GM19193 (cell line): ENCODE measurements around the gene PBX4.

ENCODE experiments used
- POLR2A ChIP-seq: IDR thresholded peaks from 4 replicates; pipeline ENCODE4 v1.6.1; 2011; ENCODE audit not compliant: insufficient read depth, insufficient read length; ENCODE audit errors: extremely low read depth

The PBX4 gene

DNA sequence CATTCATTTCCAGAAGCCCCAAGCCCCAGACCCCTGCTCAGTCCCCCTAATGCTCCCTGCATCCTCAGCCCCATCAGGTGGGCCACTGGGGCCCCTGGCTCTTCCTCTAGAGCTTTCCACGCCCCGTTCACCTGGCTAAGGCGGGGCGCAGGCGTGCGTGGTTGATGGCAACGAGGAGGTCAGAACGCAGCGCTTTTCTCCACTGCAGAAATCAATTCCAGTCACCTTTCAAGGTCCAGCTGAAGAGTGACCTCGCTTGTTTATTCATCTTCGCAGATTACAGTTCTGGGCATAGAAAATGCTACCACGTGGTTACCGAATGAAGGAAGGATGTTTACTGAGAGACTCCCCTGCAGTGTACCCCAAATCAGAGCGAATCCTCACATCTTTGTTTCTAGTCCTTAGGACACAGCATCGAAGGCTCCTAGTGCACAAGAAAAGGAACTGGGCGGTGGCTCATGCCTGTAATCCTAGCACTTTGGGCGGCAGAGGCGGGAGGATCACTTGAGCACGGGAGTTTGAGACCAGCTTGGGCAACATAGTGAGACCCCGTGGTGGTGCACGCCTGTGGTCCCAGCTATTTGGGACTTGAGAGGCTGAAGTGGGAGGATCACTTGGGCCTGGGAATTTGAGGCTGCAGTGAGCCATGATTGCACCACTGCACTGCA is 828 bp upstream of the PBX4 start:
- no peak for TF ChIP-seq POLR2A

DNA sequence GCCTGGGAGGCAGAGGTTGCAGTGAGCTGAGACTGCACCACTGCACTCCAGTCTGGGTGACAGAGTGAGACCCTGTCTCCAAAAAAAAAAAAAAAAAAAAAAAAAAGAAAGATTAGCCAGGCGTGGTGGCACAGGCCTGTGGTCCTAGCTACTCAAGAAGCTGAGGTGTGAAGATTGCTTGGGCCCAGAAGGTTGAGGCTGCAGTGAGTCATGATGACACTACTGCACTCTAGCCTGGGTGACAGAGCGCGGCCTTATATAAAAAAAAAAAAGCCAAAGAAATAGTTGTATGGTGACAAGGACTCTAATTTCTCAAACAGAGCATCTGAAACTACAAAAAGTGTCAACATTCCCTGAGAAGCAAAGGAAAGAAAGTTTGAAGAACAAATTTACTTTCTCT is 3.4 kb downstream of the PBX4 start:
- no peak for TF ChIP-seq POLR2A

DNA sequence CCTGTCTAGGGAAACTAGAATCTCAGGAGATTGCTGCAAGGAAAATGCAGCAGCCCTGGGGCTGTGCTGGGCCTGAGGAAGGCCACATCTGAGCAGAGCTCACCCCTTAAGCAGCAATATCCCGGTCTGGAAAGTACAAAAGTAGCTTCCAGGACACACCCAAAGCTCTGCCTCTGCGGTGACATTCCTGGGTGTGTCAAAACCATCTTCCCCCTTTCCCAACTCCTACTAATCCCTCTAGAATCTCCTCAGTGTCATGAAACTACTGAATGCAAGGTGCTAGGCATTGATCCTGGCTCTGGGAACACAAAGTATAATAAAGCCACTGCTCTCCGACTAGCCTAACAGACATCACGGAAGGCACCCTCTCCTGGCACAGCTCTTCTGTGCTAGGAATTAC is 5.0 kb downstream of the PBX4 start:
- no peak for TF ChIP-seq POLR2A

DNA sequence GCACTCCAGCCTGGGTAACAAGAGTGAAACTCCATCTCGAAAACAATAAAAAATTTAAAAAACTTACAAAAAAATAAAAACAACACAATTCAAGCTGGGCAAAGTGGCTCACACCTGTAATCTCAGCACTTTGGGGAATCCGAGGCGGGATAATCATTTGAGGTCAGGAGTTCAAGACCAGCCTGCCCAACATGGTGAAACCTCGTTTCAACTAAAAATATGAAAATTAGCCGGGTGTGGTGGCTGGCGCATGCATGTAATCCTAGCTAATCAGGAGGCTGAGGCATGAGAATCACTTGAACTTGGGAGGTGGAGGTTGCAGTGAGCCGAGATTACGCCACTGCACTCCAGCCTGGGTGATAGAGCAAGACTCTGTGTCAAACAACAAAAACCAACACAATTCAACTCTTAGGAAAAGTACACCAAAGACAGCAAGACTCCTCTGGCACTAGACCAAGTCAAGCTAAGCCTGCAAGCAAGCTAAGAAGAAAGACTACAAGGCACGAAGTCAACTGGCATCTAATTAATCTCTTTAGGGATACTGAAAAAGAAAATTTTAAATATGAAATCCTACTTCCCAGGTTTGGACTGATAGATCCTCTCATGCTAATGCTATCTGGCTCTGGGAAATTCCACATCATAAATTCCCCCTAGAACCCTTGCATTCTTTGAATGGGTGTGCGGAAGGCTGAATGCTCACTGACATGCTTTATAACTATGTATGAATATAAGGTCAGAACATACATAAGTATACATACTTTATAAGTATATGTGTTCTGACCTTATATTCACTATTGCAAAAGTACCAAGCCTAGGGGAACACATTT is 7.9 kb downstream of the PBX4 start:
- TF ChIP-seq POLR2A: no peak

DNA sequence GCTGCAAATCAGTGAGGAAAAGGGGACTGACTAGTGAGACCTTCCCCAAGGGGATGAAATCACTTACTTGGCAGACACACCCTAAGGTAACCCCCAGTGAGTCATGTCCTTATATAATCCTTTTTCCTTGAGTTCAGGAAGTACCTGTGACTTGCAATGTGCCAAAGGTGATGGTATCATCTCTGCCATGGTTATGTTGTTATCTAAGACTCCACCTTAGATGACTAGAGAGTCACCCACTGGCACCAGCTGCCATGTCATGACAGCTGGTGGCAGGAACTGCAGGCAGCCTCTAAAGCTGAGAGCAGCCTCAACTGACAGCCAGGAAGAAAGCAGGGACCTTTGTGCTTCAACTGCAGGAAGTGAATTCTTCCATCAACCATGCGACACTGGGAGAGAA is 12.5 kb downstream of the PBX4 start:
- no peak for TF ChIP-seq POLR2A

DNA sequence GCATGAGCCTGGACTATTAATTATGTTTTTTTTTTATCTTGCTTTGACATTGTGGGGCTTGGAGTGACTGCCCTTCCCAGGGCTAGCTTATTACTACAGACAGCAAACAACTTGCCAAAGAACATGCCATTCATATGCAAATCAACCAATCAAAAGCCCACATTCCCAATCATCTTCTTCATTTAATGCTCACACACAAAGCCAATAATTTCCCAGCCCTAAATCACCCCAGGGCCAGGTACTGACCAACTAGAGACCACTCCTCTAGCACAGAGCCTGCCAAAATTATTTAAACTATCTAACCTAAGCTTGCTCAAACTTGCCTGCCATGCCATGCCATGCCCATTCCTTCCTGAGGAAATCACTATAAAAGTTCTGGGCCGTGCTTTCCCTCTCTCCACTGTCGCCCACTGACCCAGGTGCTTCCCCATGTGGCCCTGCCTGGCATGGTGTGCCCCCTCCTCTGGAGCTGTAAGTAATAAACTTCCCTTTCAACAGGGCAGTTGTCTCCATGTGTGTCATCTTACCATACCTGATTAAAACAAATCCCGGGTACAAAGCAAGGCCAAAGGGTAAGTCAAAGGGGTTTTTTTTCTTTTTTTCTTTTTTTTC is 15.7 kb downstream of the PBX4 start:
- TF ChIP-seq POLR2A: no peak

DNA sequence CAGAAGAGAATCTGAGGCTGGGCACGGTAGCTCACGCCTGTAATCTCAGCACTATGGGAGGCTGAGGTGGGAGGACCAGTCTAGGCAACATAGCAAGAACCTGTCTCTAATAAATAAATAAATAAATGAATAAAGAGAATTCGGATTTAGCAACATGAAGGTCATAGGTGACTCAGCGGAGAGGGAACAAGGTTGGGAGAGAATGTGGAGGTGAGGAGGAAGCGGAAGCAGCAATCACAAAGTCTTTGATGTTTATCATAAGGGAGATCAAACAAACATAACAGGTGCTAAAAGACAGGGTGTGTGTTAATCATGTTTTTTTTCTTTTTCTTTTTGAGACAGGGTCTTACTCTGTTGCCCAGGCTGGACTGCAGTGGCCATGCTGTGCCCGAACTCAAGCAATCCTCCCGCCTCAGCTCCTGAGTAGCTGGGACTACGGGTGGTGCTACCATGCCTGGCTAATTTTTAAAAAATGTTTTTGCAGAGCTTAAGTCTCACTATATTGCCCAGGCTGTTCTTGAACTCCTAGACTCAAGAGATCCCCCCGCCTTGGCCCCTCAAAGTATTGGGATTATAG is 16.3 kb downstream of the PBX4 start:
- TF ChIP-seq POLR2A: no peak

DNA sequence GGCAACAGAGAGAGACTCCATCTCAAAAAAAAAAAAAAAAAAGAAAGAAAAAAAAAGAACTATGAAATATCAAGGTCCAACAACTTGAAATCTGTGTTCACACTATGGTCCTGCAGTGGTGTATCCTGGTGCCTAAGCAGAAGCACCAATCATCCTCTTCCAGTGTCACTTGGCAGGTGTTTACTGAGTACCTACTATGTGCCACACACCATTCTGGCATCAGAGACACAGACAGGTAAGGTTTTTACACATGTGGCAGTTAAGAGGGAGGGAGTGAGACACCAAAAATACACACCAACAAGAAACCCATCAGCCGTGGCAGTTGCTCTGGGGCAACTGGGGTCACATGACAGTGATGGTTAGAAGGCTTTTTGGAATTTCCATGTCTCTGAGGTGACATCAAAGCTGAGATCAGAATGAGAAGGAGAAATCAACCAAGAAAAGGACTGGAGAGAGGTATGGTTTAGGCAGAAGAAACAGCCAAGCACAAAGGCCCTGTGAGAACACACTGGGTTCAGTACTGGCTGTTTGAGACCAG is 17.6 kb downstream of the PBX4 start:
- TF ChIP-seq POLR2A: no peak

DNA sequence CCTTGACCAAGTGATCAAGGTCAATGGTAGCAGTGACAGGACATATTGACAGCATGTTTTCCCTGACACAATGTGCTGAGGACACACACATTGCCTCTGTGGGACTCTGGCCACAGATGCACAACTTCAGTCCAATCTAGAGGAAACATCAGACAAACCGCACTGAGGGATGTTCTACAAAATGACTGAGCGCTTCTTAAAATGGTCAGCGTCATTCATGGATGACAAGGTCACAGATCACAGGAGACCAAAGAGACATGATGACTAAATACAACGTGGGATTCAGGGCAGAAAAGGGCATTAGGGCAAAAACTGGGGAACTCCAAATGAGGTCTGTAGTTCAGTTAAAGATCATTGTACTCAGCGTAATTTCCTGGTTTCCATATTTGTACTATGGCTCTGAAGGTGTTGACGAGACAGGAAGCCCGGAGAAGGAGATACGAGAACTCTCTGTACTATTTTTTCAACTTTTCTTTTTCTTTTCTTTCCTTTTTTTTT is 20.6 kb downstream of the PBX4 start:
- no peak for TF ChIP-seq POLR2A

DNA sequence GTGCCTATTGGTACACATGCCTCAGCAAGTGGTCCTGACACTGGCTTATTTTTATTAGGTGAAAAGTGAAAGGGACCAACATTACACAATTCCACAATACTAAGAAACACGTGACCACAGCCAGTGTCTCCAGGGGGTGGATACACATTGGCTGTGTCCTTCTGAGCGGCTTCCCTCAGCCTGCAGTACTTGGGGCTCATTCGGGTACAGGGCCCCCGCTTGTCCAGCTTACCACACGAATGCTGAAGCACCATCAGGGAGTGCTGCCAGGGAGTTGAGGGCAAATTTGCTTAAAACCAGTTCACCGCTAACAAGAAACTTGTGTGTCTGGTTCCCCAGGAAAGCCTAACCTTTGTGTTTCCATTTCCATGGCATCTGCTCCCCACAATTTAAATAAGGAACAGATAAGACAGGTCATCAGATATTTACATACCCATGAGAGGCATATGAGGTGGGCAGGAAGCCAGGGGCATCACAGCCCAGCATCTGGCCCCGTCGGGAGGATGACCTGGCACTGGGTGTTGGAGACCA is 23.3 kb downstream of the PBX4 start:
- TF ChIP-seq POLR2A: no peak

DNA sequence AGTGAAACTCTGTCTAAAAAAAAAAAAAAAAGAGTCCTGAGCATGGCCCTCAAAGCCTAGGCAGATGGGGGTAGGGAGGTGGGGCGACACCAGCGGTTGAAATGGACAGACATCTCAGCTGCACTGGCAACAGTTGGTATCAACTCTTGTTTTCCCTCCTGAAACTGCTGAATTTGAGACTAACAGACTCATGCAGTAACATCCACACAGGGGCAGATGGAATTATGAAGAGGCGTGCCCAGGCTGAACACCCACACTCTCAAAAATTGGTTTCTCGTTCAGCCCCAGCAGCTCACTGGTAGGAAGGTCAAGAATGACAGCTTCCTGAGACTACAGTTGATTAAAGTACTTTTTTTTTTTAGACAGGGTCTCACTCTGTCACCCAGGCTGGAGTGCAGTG is 24.1 kb downstream of the PBX4 start:
- TF ChIP-seq POLR2A: no peak

DNA sequence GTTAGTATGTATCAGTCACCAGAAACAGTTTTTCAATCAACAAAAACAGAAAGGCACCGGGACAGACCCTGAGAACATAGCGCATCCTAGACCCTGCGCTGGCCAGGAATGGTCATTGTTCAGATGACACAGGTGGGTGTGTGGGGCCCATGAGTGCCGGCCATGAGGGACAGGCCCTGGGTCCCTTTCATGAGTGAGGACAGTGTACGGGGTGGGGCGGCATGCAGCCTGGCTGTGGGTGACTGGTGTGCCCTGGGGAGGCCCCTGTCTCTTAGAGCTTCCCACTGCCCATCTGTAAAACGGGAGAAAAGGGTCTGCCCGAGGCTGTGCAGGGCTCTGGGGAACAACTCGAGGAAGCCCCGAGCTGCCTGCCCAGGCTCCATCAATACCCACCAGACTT is 25.8 kb downstream of the PBX4 start:
- TF ChIP-seq POLR2A: no peak

DNA sequence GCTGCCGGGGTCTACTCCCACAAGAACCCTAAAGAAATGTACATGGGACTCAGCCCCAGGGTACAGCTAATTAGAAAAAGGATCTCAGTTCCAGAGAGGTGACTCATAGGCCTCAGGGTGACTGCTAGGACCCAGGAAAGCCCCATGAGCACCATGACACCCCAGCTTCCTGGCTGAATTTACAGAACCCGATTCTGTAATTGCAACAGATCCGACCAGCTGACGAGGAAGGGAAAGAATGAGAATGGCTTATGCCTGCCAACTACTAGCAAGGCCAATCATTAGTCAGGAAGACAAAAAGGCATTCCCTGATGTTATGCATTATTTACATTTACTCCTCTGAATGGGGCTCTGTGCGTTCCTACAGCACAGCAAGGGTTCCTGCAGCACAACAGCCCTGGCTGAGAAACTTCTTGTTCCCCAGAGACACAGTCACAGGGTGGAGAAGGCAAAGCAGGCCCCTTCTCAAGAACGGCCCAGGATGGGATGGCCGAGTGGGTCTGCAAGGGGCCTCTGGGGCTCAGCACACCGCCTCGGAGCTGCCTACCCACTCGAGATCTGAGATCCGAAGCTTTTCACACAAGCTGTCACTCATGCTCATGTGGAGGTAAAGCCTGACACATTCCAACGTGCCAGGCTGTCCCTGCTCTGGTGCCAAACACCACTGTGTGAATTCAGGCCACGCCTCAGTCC is 27.2 kb downstream of the PBX4 start:
- no peak for TF ChIP-seq POLR2A

DNA sequence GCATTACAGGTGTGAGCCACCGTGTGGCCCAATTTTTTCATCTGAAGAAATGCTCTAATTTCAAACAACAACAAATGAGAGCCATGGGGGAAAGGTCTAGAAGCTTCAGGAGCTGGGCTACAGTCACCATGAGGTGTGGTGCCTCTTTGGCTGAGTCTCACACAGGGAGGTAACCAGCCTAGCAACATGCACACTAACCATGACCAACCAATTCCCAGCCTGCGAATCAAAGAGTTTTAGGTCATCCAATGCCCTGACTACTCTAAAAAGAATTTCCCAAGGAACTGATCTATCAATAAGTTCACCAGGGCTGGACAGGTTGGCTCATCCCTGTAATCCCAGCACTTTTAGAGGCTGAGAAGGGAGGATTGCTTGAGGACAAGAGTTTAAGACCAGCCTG is 29.9 kb downstream of the PBX4 start:
- TF ChIP-seq POLR2A: no peak
